HepG2 (cell line): ENCODE measurements around the gene ZBTB46. TPM values are rescaled to one million over a fixed set of nuclear protein-coding genes. Genes with fewer than 3 reads are reported as not detected.

ENCODE experiments used
- ARNT2 ChIP-seq: sonication (generic); formaldehyde crosslinking; IDR thresholded peaks from 2 replicates; pipeline ENCODE4 v1.8.0; 2022; ENCODE audit warnings: mild to moderate bottlenecking, low read depth, missing genetic modification reagents, moderate library complexity
- EZH2 ChIP-seq: conservative IDR thresholded peaks from 2 replicates; pipeline ENCODE4 v1.6.1; 2012; ENCODE audit warnings: mild to moderate bottlenecking, low read depth, low read length, moderate library complexity
- FOSL1 ChIP-seq: sonication (generic); formaldehyde crosslinking; IDR thresholded peaks from 2 replicates; pipeline ENCODE4 v1.9.0; 2021; ENCODE audit warnings: missing genetic modification reagents, borderline replicate concordance
- FOXC1 ChIP-seq: sonication (generic); formaldehyde crosslinking; IDR thresholded peaks from 2 replicates; pipeline ENCODE4 v1.8.0; 2022; ENCODE audit warnings: mild to moderate bottlenecking, missing genetic modification reagents, borderline replicate concordance
- HES4 ChIP-seq: sonication (generic); formaldehyde crosslinking; IDR thresholded peaks from 2 replicates; pipeline ENCODE4 v1.9.0; 2021; ENCODE audit warnings: mild to moderate bottlenecking, missing genetic modification reagents, borderline replicate concordance
- KLF9 ChIP-seq: IDR thresholded peaks from 2 replicates; pipeline ENCODE4 v1.6.1; 2016; ENCODE audit warnings: low read depth
- MATR3 ChIP-seq: sonication (generic); formaldehyde crosslinking; IDR thresholded peaks from 2 replicates; pipeline ENCODE4 v1.4.0; 2020; ENCODE audit warnings: missing genetic modification reagents
- POLR2G ChIP-seq: fragments of 200-400 bp; formaldehyde crosslinking; IDR thresholded peaks from 2 replicates; pipeline ENCODE4 v1.6.1; 2018; ENCODE audit warnings: mild to moderate bottlenecking, low read depth, low read length, moderate library complexity
- RARA ChIP-seq: IDR thresholded peaks from 2 replicates; pipeline ENCODE4 v1.6.1; 2016; ENCODE audit warnings: missing genetic modification reagents, missing compliant biosample characterization
- RCOR2 ChIP-seq: IDR thresholded peaks from 2 replicates; pipeline ENCODE4 v1.6.1; 2016; ENCODE audit warnings: missing biosample characterization, missing genetic modification reagents
- SKI ChIP-seq: fragments of 450-650 bp; IDR thresholded peaks from one replicate; pipeline ENCODE4 v1.6.1; 2018; ENCODE audit warnings: mild to moderate bottlenecking; ENCODE audit not compliant: partially characterized antibody
- TAF15 ChIP-seq: fragments of 200-400 bp; formaldehyde crosslinking; IDR thresholded peaks from one replicate; pipeline ENCODE4 v1.6.1; 2018; ENCODE audit warnings: mild to moderate bottlenecking, low read depth, low read length; ENCODE audit not compliant: poor library complexity, severe bottlenecking
- YEATS4 ChIP-seq: sonication (generic); formaldehyde crosslinking; IDR thresholded peaks from 2 replicates; pipeline ENCODE4 v1.4.0; 2020; ENCODE audit warnings: missing genetic modification reagents, borderline replicate concordance
- ZBTB7B ChIP-seq: sonication (generic); formaldehyde crosslinking; IDR thresholded peaks from 2 replicates; pipeline ENCODE4 v1.4.0; 2020; ENCODE audit warnings: missing genetic modification reagents
- ZFP1 ChIP-seq: IDR thresholded peaks from 2 replicates; pipeline ENCODE4 v1.6.1; 2016
- ZNF326 ChIP-seq: sonication (generic); formaldehyde crosslinking; IDR thresholded peaks from 2 replicates; pipeline ENCODE4 v1.4.0; 2020; ENCODE audit warnings: missing genetic modification reagents, borderline replicate concordance
- ZNF362 ChIP-seq: sonication (generic); formaldehyde crosslinking; IDR thresholded peaks from 2 replicates; pipeline ENCODE4 v1.4.0; 2020; ENCODE audit warnings: missing genetic modification reagents, mild to moderate bottlenecking, borderline replicate concordance
- ZNF383 ChIP-seq: sonication (generic); formaldehyde crosslinking; IDR thresholded peaks from 2 replicates; pipeline ENCODE4 v1.4.0; 2020; ENCODE audit warnings: missing genetic modification reagents, mild to moderate bottlenecking, borderline replicate concordance
- ZNF558 ChIP-seq: sonication (generic); formaldehyde crosslinking; IDR thresholded peaks from 2 replicates; pipeline ENCODE4 v1.9.0; 2022; ENCODE audit warnings: mild to moderate bottlenecking, missing genetic modification reagents, borderline replicate concordance
- ZNF605 ChIP-seq: sonication (generic); formaldehyde crosslinking; IDR thresholded peaks from 2 replicates; pipeline ENCODE4 v1.8.0; 2022; ENCODE audit warnings: mild to moderate bottlenecking, missing genetic modification reagents
- ZNF670 ChIP-seq: sonication (generic); formaldehyde crosslinking; IDR thresholded peaks from 2 replicates; pipeline ENCODE4 v1.8.0; 2022; ENCODE audit warnings: mild to moderate bottlenecking, missing genetic modification reagents, borderline replicate concordance
- ZNF704 ChIP-seq: sonication (generic); formaldehyde crosslinking; IDR thresholded peaks from 2 replicates; pipeline ENCODE4 v1.8.1; 2023; ENCODE audit warnings: mild to moderate bottlenecking, inconsistent platforms, moderate library complexity, missing genetic modification reagents, borderline replicate concordance
- ZXDC ChIP-seq: sonication (generic); formaldehyde crosslinking; IDR thresholded peaks from 2 replicates; pipeline ENCODE4 v1.5.0; 2020; ENCODE audit warnings: mild to moderate bottlenecking, missing genetic modification reagents
- polyA plus RNA-seq, 8 experiments: library from polyadenylated mRNA; depleted of rRNA in 3 of 8; stranded (reverse) in 7 of 8; unstranded in 1 of 8; fragments of >200 nt; fragmentation: Illumina TruSeq in 4 of 8; extraction: Trizol in 4 of 8; gene quantifications; 2 replicates each; pipeline versions ENCODE4 v1.2.1 to v1.2.3, GENCODE V29; 2011 to 2016; ENCODE audit warnings: low read depth in 4 of 8, missing spikeins in 1 of 8, mixed read lengths in 1 of 8; ENCODE audit not compliant: insufficient read depth in 1 of 8
- total RNA-seq, 5 experiments: library from RNA; depleted of rRNA; stranded (reverse); fragments of >200 nt; fragmentation: Illumina TruSeq; extraction: Trizol; gene quantifications; 2 replicates each; pipeline ENCODE4 v1.2.3, GENCODE V29; 2016; ENCODE audit warnings: low read depth in 1 of 5

The ZBTB46 gene
- total and polyA plus RNA-seq, 2 of the 13 experiments (the other 11 are each of a cell fraction or from before 2014, with no cell fraction given), result 1.6 to 13.5 TPM

GRCh38 chr20:63734946-63735858 is 95.9 kb downstream of the ZBTB46 start (continued):
- no peak for TF ChIP-seq ZNF704 (CRISPR knock-in tag)
- no peak for TF ChIP-seq ARNT2
- no peak for TF ChIP-seq ZNF326 (CRISPR knock-in tag)
- no peak for TF ChIP-seq ZNF670 (CRISPR knock-in tag)
- TF ChIP-seq ZBTB7B, result 0 out of 2 replicates have a peak, but pooled peaks have one; percentile 24
- TF ChIP-seq ZNF558, result no peak
- TF ChIP-seq ZXDC (CRISPR knock-in tag), result no peak
- no peak for TF ChIP-seq YEATS4 (CRISPR knock-in tag)
- TF ChIP-seq SKI, result no peak
- TF ChIP-seq EZH2, result no peak
- TF ChIP-seq RCOR2 (CRISPR knock-in tag), result no peak
- TF ChIP-seq ZNF383 (CRISPR knock-in tag), result no peak
- TF ChIP-seq MATR3 (CRISPR knock-in tag), result no peak
- TF ChIP-seq FOSL1 (CRISPR knock-in tag), result no peak
- peak; percentile 58; the same call in 1 of the 2 replicates for TF ChIP-seq POLR2G
- no peak for TF ChIP-seq ZNF362 (CRISPR knock-in tag)
- TF ChIP-seq FOXC1 (CRISPR knock-in tag), result no peak
- TF ChIP-seq RARA, result no peak
- TF ChIP-seq TAF15, result peak; percentile 79
- no peak for TF ChIP-seq KLF9
- no peak; the same call in 1 of the 2 replicates for TF ChIP-seq HES4
- no peak for TF ChIP-seq ZFP1 (CRISPR knock-in tag)
- TF ChIP-seq ZNF605, result no peak
